ENCODE results near the gene HES4. TPM values are rescaled to one million over a fixed set of nuclear protein-coding genes. Genes with fewer than 3 reads are reported as not detected.
"Not testable (repeated sequence)": the region's sequence is repeated elsewhere in the genome, so short reads cannot be mapped to it uniquely, and the experiment has no call there.

The HES4 gene
- total RNA-seq, 1 donor from 2014 or later, result 15.1 TPM

GRCh38 chr1:997993-998744 is 1.7 kb downstream of the HES4 start:
- no peak for DNase-seq

- DNase-seq, result no peak
Observed at GRCh38 chr1:997713-997992, 2.2 kb downstream of the HES4 start.

- no peak for DNase-seq
Observed at GRCh38 chr1:996851-997712, 2.8 kb downstream of the HES4 start.

GRCh38 chr1:995665-996633 is 3.9 kb downstream of the HES4 start:
- no peak for DNase-seq

GRCh38 chr1:994546-994945 is 5.4 kb downstream of the HES4 start:
- not testable (repeated sequence) for DNase-seq

GRCh38 chr1:993379-993995 is 6.4 kb downstream of the HES4 start:
- DNase-seq, result no peak

GRCh38 chr1:992362-992761 is 7.5 kb downstream of the HES4 start:
- no peak for DNase-seq

GRCh38 chr1:991895-992294 is 8.0 kb downstream of the HES4 start:
- no peak for DNase-seq

GRCh38 chr1:991275-991674 is 8.6 kb downstream of the HES4 start:
- DNase-seq, result not testable (repeated sequence)

GRCh38 chr1:988061-988460 is 11.8 kb downstream of the HES4 start:
- DNase-seq, result not testable (repeated sequence)

GRCh38 chr1:985126-985525 is 14.8 kb downstream of the HES4 start:
- DNase-seq, result no peak

- DNase-seq, result no peak
Observed at GRCh38 chr1:984476-984814, 15.5 kb downstream of the HES4 start.

- no peak for DNase-seq
Observed at GRCh38 chr1:983798-984475, 16.0 kb downstream of the HES4 start.

GRCh38 chr1:982765-983436 is 17.0 kb downstream of the HES4 start:
- no peak for DNase-seq

- DNase-seq, result no peak
Observed at GRCh38 chr1:981955-982558, 17.8 kb downstream of the HES4 start, which contains the start of gene PERM1. TSS of gene PERM1 (minus strand) at chr1:982093. CDS start at chr1:981029, 1,064 bp downstream.

- no peak for DNase-seq
Observed at GRCh38 chr1:981491-981954, 18.4 kb downstream of the HES4 start.

- DNase-seq, result no peak
Observed at GRCh38 chr1:980602-981395, 19.1 kb downstream of the HES4 start.

- no peak for DNase-seq
Observed at GRCh38 chr1:980137-980571, 19.7 kb downstream of the HES4 start.

- no peak for DNase-seq
Observed at GRCh38 chr1:979744-980072, 20.2 kb downstream of the HES4 start.
